Measurements from ENCODE around the gene RBM15.
A peak's percentile ranks its signal among the peaks of the same experiment; 100 is the strongest.

Gene RBM15

GRCh38 chr1:110310300-110310699, 28.9 kb upstream of the RBM15 start:
- H3K4me3 ChIP-seq (ENCODE audit: low read depth, low read length): no peak overlapping the region
- no peaks in the 10 kb centered on the region for H3K4me1 ChIP-seq
- no peak overlapping the region for H3K27ac ChIP-seq
- no peak overlapping the region for H3K9ac ChIP-seq
- no peak overlapping the region for H2AFZ ChIP-seq
- no peaks in the 10 kb centered on the region for H3K9me3 ChIP-seq (ENCODE audit: control insufficient read depth, low read length)
- TF ChIP-seq, protein P1, sequence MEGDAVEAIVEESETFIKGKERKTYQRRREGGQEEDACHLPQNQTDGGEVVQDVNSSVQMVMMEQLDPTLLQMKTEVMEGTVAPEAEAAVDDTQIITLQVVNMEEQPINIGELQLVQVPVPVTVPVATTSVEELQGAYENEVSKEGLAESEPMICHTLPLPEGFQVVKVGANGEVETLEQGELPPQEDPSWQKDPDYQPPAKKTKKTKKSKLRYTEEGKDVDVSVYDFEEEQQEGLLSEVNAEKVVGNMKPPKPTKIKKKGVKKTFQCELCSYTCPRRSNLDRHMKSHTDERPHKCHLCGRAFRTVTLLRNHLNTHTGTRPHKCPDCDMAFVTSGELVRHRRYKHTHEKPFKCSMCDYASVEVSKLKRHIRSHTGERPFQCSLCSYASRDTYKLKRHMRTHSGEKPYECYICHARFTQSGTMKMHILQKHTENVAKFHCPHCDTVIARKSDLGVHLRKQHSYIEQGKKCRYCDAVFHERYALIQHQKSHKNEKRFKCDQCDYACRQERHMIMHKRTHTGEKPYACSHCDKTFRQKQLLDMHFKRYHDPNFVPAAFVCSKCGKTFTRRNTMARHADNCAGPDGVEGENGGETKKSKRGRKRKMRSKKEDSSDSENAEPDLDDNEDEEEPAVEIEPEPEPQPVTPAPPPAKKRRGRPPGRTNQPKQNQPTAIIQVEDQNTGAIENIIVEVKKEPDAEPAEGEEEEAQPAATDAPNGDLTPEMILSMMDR (IDR thresholded peaks at IDR 0.05): no peak
- no peaks in the 10 kb centered on the region for H3K27me3 ChIP-seq (ENCODE audit: control insufficient read depth, insufficient read depth, low read length)
- no peaks in the 10 kb centered on the region for H3K79me2 ChIP-seq
- H3K4me2 ChIP-seq (ENCODE audit: low read length): no peak overlapping the region
- no peaks in the 10 kb centered on the region for H3K36me3 ChIP-seq (ENCODE audit: control insufficient read depth, insufficient read depth, low read length)

DNA sequence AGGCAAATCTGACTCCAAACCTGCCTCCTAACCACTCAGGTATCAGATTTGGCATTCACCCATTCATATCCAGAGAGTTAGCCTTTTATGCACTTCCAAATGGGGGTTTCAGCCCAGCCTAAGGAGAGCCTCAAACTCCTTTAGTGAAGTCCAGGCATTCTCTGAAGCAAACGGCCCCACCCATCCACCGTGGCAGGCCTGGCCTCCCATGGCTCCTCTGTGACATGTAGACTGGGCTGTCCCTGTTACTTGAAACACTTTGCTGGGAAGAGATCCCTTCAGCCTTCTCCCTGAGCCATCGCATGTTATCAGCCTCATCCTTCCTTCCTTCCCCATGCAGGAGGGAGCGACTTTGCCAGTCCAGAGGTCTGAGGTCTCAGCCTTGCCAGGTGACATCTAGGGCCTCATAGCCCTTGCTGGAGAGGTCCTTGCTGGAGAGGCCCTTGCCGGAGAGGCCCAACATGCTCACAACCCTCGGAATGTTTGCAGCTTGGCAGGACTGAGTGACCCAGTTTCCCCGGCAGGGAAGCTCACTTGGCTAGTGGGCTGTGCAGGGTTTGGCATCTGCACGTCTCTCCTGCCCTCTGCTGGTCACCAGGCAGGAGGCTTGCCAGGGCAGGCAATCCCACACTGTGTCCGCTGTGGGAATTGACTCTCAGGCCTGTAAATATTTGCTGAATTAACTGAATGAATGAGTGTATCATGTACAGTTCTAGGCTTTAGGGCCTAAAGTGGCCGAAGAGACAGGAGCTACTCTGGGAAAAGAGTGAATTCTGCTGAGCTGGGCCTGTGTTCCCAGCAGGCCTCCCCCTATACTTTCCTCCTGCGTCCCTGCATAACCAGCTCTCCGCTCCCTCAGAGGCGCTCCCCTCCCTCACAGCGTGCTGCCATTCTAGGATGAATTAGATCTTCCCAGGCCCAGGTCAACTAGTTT, 26.7 kb upstream of the RBM15 start:
- Histone ChIP-seq H3K27me3 (ENCODE audit: control insufficient read depth, insufficient read depth, low read length) (no peaks in the 10 kb centered on the region), H3K27ac (no peak overlapping the region), H3K9ac (no peak overlapping the region), H3K4me1 (no peaks in the 10 kb centered on the region), H3K79me2 (no peaks in the 10 kb centered on the region), H3K36me3 (ENCODE audit: control insufficient read depth, insufficient read depth, low read length) (no peaks in the 10 kb centered on the region), H3K9me3 (ENCODE audit: control insufficient read depth, low read length) (no peaks in the 10 kb centered on the region), H3K4me2 (ENCODE audit: low read length) (no peak overlapping the region), H2AFZ (peak overlapping the region; percentile 3), H3K4me3 (ENCODE audit: low read depth, low read length) (no peak overlapping the region)
- TF ChIP-seq, protein P1 (IDR thresholded peaks at IDR 0.05): peak; percentile 79

DNA sequence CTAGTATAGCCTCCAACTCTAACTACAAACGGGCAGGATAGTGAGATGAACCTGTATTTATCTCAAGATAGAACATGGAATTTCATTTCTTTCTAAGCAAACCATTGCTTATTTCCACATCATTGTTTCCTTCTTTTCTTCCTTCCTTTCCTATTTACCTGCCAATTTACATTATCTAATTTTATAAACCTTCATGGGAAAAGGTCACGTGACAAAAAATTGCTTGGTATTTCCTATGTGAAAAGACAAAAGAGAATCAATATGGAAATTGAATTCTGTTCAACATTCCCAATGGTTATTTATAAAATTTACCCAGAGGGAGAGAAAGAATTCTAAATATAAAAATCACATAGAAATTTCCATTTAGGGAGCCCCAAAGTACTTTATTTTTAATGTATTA, 22.4 kb upstream of the RBM15 start:
- Histone ChIP-seq H3K9ac (no peak overlapping the region), H3K27ac (no peak overlapping the region), H3K4me3 (ENCODE audit: low read depth, low read length) (no peak overlapping the region), H3K36me3 (ENCODE audit: control insufficient read depth, insufficient read depth, low read length) (no peaks in the 10 kb centered on the region), H3K9me3 (ENCODE audit: control insufficient read depth, low read length) (no peaks in the 10 kb centered on the region), H3K79me2 (no peaks in the 10 kb centered on the region), H3K4me1 (no peaks in the 10 kb centered on the region), H2AFZ (no peak overlapping the region), H3K4me2 (ENCODE audit: low read length) (no peak overlapping the region), H3K27me3 (ENCODE audit: control insufficient read depth, insufficient read depth, low read length) (no peaks in the 10 kb centered on the region)
- TF ChIP-seq, protein P1 (IDR thresholded peaks at IDR 0.05): no peak

GRCh38 chr1:110318046-110318445, 21.1 kb upstream of the RBM15 start:
- Histone ChIP-seq H3K4me3 (ENCODE audit: low read depth, low read length) (no peak overlapping the region), H3K9ac (no peak overlapping the region), H3K27ac (no peak overlapping the region), H3K36me3 (ENCODE audit: control insufficient read depth, insufficient read depth, low read length) (no peaks in the 10 kb centered on the region), H3K79me2 (no peaks in the 10 kb centered on the region), H3K9me3 (ENCODE audit: control insufficient read depth, low read length) (no peaks in the 10 kb centered on the region), H3K4me2 (ENCODE audit: low read length) (no peak overlapping the region), H3K27me3 (ENCODE audit: control insufficient read depth, insufficient read depth, low read length) (no peaks in the 10 kb centered on the region), H3K4me1 (no peaks in the 10 kb centered on the region), H2AFZ (no peak overlapping the region)
- TF ChIP-seq, protein P1 (IDR thresholded peaks at IDR 0.05): no peak

Measured in parathyroid adenoma (tissue), 2 donors.